ENCODE measurements around the gene TULP1.

DNA sequence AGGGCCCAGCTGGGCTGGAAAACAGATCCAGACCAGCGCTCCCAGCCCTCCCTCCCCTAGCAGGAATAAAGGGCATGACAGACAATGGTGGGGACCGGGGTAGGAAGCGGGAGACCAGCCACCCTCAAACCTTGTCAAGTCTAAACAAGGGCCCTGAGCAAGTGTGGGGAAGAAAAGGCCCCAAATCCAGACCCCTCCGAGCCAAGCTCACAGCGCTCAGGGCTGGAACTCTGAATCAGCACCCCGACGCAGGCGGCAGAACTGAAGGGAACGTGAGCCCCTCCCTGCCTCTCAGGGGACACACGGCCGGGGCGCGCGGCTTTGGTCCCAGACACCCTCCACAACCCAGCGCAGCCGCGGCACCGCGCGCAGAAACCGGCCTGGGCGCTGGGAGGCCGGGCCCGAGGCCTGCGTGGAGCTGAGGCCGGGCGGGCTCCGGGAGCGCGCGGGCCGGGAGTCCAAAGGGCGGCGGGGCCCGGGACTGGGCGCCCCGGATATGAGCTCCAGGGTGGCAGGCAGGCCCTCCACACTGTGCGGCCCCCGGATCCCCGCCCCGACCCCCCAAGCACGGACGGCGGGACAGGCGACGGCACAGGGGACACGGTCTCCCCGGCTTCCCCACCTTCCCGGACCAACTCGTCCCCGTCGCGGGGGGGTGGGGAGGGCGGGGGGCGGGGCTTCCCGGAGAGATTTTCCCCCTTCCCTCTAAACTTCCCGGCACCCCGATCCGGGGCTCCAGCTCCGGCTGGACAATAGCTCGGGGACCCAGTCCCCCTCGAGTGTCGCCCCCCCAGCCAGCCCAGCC is 16.5 kb downstream of the TULP1 start:
- TF ChIP-seq EZH2 (IDR thresholded peaks at IDR 0.05; ENCODE audit: low read depth) (no peak), CTCF (conservative IDR thresholded peaks at IDR 0.05) (no peak)

Measured in PC-9 (cell line).